GM06990 (cell line): ENCODE data around the gene DEFB128.

Experiments
- DNase-seq: peaks from one replicate; pipeline ENCODE4 v3.0.0-alpha.2; 2011; ENCODE audit not compliant: insufficient read length; ENCODE audit errors: extremely low read depth
- H3K27me3 ChIP-seq: replicated peaks from 2 replicates; pipeline ENCODE4 v1.6.0; 2011; ENCODE audit warnings: low read length; ENCODE audit not compliant: control insufficient read depth, insufficient read depth
- H3K36me3 ChIP-seq: 2 replicates; pipeline ENCODE4 v1.5.1; 2011; ENCODE audit warnings: low read length; ENCODE audit not compliant: control insufficient read depth, insufficient read depth
- H3K4me3 ChIP-seq: replicated peaks from 2 replicates; pipeline ENCODE4 v1.5.1; 2011; ENCODE audit warnings: low read depth, mild to moderate bottlenecking, control low read depth, low read length
- TF ChIP-seq, protein P1 (sequence below): IDR thresholded peaks from 2 replicates; pipeline ENCODE4 v1.5.1; 2011; ENCODE audit warnings: low read length, control low read depth, mild to moderate bottlenecking, inconsistent platforms; ENCODE audit not compliant: insufficient read depth, poor library complexity, severe bottlenecking

The DEFB128 gene

DNA sequence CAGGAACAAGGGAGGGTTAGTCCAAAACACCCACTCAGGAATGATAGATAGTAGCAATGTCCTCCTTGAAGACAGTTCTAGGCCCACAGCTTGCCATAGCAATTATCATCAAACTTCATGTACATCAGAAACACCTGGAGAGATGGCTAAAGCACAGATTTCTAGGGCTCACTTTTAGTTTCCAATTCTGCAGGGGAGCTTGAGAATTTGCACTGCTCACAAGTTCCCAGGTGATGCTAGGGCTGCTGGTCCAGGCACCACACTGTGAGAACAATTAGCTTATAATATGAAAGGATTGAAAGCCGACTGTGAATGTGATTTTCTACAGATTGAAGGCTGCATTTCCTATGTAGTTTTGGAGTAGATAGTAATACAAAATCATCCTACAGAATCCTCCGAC lies 43.6 kb downstream of the DEFB128 start:
- no peak for DNase-seq
- TF ChIP-seq, protein P1, sequence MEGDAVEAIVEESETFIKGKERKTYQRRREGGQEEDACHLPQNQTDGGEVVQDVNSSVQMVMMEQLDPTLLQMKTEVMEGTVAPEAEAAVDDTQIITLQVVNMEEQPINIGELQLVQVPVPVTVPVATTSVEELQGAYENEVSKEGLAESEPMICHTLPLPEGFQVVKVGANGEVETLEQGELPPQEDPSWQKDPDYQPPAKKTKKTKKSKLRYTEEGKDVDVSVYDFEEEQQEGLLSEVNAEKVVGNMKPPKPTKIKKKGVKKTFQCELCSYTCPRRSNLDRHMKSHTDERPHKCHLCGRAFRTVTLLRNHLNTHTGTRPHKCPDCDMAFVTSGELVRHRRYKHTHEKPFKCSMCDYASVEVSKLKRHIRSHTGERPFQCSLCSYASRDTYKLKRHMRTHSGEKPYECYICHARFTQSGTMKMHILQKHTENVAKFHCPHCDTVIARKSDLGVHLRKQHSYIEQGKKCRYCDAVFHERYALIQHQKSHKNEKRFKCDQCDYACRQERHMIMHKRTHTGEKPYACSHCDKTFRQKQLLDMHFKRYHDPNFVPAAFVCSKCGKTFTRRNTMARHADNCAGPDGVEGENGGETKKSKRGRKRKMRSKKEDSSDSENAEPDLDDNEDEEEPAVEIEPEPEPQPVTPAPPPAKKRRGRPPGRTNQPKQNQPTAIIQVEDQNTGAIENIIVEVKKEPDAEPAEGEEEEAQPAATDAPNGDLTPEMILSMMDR, result no peak
- Histone ChIP-seq H3K4me3 (no peak overlapping the region), H3K36me3 (no peaks in the 10 kb centered on the region), H3K27me3 (no peaks in the 10 kb centered on the region; the same call in 1 of the 2 replicates)

DNA sequence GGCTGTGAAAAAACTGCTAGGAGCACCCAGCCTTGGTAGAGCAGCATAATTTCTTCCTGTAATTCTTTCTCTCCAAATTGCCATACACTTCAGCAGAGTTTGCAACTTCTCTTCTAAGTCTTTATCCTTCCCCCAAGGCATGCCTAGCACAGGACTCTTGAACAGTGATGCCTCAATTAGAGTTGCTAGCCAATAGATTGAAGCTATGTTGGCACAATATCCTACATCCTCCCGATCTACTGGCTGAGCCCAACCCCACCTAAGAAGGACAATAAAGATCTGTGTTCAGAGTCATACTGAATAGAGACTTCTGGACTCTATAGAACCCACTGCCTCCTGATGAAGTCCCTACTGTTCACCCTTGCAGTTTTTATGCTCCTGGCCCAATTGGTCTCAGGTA lies 47.2 kb downstream of the DEFB128 start, which contains the start of gene DEFB126:
Gene DEFB126 (plus strand): TSS at position 301 of the 400 bp plus-strand sequence. CDS start 39 bp downstream, at position 340.
- TF ChIP-seq, protein P1, result no peak
- Histone ChIP-seq H3K4me3 (no peak within 1 kb of the TSS), H3K36me3 (no peaks in the 10 kb centered on the region), H3K27me3 (no peaks in the 10 kb centered on the region; the same call in 1 of the 2 replicates)
- DNase-seq, result no peak
